WTC11 (cell line): ENCODE data around the gene SERPINB6.

ENCODE experiments used
- CBFB ChIP-seq: sonication (generic); formaldehyde crosslinking; IDR thresholded peaks from 2 replicates; pipeline ENCODE4 v1.8.1; 2022; ENCODE audit warnings: mild to moderate bottlenecking, low read depth, missing genetic modification reagents
- EMX1 ChIP-seq: fragments of 250-450 bp; sonication (Bioruptor Pico); IDR thresholded peaks from 2 replicates; pipeline ENCODE4 v1.8.0; 2021; ENCODE audit warnings: mild to moderate bottlenecking
- ESRRA ChIP-seq: sonication (generic); formaldehyde crosslinking; IDR thresholded peaks from 2 replicates; pipeline ENCODE4 v1.8.1; 2022; ENCODE audit warnings: mild to moderate bottlenecking, missing genetic modification reagents, borderline replicate concordance
- RELA ChIP-seq: sonication (generic); formaldehyde crosslinking; IDR thresholded peaks from 2 replicates; pipeline ENCODE4 v1.8.1; 2022; ENCODE audit warnings: missing genetic modification reagents, mild to moderate bottlenecking, borderline replicate concordance
- TF ChIP-seq, protein P1 (sequence below): sonication (generic); formaldehyde crosslinking; conservative IDR thresholded peaks from 2 replicates; pipeline ENCODE4 v1.8.1; 2022; ENCODE audit warnings: mild to moderate bottlenecking, missing genetic modification reagents
- TF ChIP-seq, protein P2 (sequence below): fragments of 200-600 bp; IDR thresholded peaks from 2 replicates; pipeline ENCODE4 v1.8.0; 2022; ENCODE audit warnings: antibody characterized with exemption
- TF ChIP-seq, protein P3 (sequence below): sonication (generic); formaldehyde crosslinking; IDR thresholded peaks from 2 replicates; pipeline ENCODE4 v1.8.1; 2023; ENCODE audit warnings: mild to moderate bottlenecking, missing genetic modification reagents, borderline replicate concordance
- TF ChIP-seq, protein P4 (sequence below): fragments of 250-450 bp; sonication (Bioruptor Pico); IDR thresholded peaks from 2 replicates; pipeline ENCODE4 v1.9.0; 2021; ENCODE audit warnings: moderate library complexity, mild to moderate bottlenecking, inconsistent platforms, borderline replicate concordance

DNA sequence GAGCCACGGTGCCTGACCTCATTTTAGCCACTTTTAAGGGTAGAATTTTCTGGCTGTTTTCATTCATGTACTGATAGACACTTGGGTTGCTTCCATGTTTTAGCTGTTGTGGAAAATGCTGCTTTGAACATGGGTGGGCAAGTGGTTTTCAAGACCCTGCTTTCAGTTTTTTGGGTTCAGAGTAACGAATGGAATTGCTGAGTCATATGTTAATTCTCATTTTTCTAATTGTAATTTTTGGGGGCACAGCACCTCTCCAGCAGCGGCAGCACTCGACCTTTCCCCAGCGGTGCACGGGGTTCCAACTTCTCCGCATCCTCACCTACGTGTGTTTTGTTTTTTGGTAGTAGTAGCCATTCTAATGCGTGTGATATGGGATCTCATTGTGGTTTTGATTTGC, 33.7 kb upstream of the SERPINB6 start:
- TF ChIP-seq, protein P1, sequence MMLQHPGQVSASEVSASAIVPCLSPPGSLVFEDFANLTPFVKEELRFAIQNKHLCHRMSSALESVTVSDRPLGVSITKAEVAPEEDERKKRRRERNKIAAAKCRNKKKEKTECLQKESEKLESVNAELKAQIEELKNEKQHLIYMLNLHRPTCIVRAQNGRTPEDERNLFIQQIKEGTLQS (CRISPR knock-in tag), result no peak
- no peak for TF ChIP-seq EMX1
- TF ChIP-seq, protein P2, sequence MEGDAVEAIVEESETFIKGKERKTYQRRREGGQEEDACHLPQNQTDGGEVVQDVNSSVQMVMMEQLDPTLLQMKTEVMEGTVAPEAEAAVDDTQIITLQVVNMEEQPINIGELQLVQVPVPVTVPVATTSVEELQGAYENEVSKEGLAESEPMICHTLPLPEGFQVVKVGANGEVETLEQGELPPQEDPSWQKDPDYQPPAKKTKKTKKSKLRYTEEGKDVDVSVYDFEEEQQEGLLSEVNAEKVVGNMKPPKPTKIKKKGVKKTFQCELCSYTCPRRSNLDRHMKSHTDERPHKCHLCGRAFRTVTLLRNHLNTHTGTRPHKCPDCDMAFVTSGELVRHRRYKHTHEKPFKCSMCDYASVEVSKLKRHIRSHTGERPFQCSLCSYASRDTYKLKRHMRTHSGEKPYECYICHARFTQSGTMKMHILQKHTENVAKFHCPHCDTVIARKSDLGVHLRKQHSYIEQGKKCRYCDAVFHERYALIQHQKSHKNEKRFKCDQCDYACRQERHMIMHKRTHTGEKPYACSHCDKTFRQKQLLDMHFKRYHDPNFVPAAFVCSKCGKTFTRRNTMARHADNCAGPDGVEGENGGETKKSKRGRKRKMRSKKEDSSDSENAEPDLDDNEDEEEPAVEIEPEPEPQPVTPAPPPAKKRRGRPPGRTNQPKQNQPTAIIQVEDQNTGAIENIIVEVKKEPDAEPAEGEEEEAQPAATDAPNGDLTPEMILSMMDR, result no peak
- no peak for TF ChIP-seq ESRRA (CRISPR knock-in tag)
- TF ChIP-seq, protein P3, sequence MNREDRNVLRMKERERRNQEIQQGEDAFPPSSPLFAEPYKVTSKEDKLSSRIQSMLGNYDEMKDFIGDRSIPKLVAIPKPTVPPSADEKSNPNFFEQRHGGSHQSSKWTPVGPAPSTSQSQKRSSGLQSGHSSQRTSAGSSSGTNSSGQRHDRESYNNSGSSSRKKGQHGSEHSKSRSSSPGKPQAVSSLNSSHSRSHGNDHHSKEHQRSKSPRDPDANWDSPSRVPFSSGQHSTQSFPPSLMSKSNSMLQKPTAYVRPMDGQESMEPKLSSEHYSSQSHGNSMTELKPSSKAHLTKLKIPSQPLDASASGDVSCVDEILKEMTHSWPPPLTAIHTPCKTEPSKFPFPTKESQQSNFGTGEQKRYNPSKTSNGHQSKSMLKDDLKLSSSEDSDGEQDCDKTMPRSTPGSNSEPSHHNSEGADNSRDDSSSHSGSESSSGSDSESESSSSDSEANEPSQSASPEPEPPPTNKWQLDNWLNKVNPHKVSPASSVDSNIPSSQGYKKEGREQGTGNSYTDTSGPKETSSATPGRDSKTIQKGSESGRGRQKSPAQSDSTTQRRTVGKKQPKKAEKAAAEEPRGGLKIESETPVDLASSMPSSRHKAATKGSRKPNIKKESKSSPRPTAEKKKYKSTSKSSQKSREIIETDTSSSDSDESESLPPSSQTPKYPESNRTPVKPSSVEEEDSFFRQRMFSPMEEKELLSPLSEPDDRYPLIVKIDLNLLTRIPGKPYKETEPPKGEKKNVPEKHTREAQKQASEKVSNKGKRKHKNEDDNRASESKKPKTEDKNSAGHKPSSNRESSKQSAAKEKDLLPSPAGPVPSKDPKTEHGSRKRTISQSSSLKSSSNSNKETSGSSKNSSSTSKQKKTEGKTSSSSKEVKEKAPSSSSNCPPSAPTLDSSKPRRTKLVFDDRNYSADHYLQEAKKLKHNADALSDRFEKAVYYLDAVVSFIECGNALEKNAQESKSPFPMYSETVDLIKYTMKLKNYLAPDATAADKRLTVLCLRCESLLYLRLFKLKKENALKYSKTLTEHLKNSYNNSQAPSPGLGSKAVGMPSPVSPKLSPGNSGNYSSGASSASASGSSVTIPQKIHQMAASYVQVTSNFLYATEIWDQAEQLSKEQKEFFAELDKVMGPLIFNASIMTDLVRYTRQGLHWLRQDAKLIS (CRISPR knock-in tag), result no peak
- TF ChIP-seq, protein P4, sequence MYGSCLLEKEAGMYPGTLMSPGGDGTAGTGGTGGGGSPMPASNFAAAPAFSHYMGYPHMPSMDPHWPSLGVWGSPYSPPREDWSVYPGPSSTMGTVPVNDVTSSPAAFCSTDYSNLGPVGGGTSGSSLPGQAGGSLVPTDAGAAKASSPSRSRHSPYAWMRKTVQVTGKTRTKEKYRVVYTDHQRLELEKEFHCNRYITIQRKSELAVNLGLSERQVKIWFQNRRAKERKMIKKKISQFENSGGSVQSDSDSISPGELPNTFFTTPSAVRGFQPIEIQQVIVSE, result no peak
- no peak for TF ChIP-seq CBFB (CRISPR knock-in tag)
- no peak for TF ChIP-seq RELA (CRISPR knock-in tag)
